Activated CD4-positive, alpha-beta T cell treated with anti-CD3 and anti-CD28 coated beads for 1 hour (primary cell): ENCODE data around the gene LRBA.

Experiments used
- DNase-seq: peaks from one replicate; pipeline ENCODE4 v3.0.0-alpha.2; 2020

LRBA gene

DNA sequence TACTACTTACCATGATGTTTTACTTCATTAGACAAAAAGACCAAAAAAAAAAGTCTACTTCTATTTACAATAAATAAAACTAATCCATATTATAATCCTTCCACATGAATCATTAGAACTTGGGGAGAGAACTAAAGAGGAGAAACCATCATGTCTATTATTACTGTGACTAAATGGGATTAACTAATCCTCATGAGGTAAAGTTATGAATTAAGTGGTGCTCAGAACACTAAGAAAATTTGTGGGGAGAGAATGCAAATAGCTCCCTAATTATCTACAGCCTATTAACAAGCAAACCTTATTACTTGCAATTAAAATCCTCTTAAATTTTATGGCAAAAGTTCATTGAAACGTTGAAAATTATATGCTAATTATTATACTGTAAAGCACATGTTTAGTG is 364.3 kb downstream of the LRBA start:
- DNase-seq, result no peak

GRCh38 chr4:150648123-150648522 is 367.0 kb downstream of the LRBA start:
- DNase-seq, result no peak

GRCh38 chr4:150647008-150647407 is 368.1 kb downstream of the LRBA start:
- no peak for DNase-seq

GRCh38 chr4:150641612-150642011 is 373.5 kb downstream of the LRBA start:
- no peak for DNase-seq

- no peak for DNase-seq
Measured at GRCh38 chr4:150632639-150633038, 382.4 kb downstream of the LRBA start.

- no peak for DNase-seq
Measured at GRCh38 chr4:150628073-150628472, 387.0 kb downstream of the LRBA start.

DNA sequence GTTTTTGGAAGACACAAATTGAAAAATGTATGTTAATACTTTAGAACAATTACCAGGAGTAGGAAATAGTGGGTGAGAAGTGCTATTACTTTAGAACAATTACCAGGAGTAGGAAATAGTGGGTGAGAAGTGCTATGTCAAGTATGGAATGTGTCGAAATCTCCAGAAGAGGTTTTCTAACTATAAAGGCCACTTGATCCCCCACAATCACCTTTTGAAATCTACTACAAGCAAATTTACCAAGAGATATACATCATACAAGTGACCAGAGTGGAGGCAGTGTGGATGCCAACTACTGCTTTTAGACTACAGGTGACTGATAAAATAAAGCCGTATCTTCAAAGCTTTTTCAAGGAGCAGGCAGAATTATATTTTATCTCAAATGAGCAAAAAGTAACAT is 390.1 kb downstream of the LRBA start:
- no peak for DNase-seq

DNA sequence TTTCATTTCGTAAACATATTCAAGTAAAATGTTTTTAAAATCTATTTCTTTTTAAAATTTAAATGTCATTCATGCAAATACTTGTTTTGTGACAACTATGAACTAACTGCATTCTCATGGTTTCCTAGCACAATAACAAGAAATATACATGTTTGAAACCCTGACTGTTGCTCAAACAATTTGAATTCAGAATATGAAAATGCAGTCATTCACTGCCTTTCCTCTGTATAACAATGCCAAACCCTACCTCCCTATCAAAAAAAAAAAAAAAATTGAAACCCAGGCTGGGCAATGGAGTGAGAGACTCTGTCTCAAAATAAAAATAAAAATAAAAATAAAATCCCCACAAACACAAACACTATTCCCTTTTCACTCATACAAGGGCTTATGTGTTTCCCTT is 391.0 kb downstream of the LRBA start:
- no peak for DNase-seq

DNA sequence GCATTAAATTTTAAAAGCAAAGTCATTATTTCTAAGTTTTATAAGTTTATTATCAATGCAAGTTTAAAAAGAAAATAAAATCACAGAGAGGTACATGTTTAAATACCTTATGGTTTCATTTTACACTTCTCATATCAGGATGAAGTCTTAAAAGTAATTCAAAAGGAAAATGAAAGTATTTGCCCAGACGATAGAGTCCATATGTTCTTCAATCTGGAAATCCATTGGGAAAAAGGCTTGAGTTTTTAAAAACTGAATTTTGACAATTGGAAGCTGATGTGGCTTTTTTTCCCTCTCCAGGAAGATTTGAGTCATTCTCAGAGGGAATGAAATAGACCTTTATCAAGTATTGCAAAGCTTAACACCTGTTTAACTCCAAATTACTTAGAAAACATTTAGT is 396.0 kb downstream of the LRBA start:
- DNase-seq, result no peak

GRCh38 chr4:150609131-150609530 is 406.0 kb downstream of the LRBA start:
- DNase-seq, result no peak

DNA sequence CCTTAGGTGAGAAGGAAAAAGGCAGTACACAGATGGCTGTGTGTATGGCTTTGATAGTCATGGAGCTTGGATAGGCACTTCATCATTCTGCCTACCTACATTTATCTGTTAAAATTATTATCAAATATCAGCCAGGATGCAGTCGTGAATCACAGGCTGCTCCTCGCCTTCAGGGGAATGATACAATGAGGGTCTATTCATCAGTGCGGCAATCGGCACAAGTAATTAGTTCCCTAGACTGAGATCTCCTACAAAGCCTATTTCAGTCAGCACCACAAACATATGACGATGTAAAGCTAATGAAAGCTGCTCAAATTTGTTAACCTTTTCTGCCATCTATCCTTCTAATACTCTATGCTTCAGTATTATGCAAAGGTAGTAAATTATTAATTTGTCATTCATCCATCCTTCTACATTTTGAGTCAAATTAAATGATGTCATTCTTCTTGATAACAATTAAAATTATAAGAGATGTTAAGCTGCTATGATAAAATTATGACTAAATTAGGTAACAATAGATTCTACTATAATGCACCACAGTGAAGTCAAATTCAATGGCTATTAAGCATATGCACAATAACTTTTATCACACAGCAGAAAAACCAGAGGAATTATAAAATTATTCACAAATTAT is 414.2 kb downstream of the LRBA start:
- DNase-seq, result no peak

GRCh38 chr4:150599547-150599946 is 415.5 kb downstream of the LRBA start:
- DNase-seq, result no peak

DNA sequence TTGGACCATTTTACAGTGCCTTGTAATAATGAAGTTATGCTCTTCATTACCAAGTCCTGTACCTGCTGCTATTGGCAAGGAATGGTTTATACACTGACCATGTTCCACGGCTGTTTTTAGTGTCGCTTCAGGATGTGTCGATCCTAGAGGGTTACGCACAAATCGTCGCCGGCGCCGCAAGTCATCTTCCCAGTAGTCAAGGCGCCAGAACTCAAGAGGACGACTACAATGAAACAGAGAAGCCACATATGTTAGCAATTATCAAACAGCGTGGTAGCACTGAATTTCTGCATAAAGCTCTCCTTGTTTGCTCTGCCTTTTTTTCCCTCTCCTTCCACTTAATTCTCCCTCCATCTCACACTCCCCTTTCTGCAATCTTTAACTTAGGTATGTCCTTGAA is 416.2 kb downstream of the LRBA start:
- no peak for DNase-seq

DNA sequence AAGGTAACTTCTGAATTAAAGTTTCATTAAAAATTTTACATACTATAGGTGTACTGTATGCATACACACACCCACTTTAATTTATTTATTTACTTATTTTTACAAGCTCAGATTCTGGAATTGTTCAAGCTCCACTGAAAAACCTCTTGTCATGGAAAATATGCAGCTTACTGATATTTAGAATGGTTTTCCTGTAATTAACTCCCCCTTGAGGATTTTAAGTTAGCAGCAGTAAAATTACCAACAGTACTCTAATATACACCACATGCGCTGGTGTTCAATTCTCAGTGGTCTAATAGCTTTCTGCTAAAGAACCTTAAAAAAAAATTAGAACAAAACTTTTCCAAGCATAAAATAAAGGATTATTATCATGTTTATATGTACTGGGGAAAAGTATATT is 421.1 kb downstream of the LRBA start:
- no peak for DNase-seq

DNA sequence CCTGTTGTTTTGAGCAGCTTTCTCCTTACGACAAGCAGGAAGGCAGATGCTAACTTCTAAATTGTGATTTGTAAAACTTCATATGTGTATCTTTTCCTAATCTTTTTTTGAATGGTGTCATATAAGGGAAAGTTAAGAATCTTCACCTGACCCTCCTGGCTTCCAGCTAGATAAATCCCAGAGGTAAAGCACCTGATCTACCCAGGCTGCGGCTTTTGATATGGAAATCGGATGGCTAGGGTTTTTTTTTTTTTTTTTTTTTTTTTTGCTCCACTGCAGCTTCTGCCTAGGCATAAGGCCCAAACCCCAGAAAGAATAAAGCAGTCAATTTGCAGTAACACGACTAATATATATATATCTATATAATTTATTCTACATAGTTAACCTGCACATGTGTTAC is 423.2 kb downstream of the LRBA start:
- no peak for DNase-seq

GRCh38 chr4:150591406-150591805 is 423.7 kb downstream of the LRBA start:
- DNase-seq, result no peak

GRCh38 chr4:150590631-150591030 is 424.5 kb downstream of the LRBA start:
- DNase-seq, result no peak

- no peak for DNase-seq
Measured at GRCh38 chr4:150589157-150589556, 425.9 kb downstream of the LRBA start.

DNA sequence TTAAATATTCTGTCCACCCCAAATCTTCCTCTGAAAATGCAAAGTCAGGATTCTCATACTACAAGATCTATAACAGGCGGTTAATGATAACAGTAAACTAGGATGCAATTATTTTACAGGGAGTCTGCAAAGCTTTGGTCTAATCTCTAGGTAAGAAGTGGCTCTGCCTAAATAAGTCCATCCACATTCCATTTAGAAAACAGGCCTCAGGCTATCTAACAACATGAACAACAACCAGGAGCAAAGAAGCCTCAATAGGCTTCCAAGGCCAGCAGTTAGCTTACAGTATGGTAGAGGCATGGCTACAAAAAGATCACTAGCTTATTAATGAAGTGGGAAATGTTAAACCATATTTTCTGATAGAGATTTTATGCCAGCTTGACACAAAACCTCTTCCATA is 426.8 kb downstream of the LRBA start:
- no peak for DNase-seq

GRCh38 chr4:150586162-150586810 is 428.8 kb downstream of the LRBA start:
- no peak for DNase-seq

GRCh38 chr4:150585611-150586010 is 429.5 kb downstream of the LRBA start:
- DNase-seq, result no peak

DNA sequence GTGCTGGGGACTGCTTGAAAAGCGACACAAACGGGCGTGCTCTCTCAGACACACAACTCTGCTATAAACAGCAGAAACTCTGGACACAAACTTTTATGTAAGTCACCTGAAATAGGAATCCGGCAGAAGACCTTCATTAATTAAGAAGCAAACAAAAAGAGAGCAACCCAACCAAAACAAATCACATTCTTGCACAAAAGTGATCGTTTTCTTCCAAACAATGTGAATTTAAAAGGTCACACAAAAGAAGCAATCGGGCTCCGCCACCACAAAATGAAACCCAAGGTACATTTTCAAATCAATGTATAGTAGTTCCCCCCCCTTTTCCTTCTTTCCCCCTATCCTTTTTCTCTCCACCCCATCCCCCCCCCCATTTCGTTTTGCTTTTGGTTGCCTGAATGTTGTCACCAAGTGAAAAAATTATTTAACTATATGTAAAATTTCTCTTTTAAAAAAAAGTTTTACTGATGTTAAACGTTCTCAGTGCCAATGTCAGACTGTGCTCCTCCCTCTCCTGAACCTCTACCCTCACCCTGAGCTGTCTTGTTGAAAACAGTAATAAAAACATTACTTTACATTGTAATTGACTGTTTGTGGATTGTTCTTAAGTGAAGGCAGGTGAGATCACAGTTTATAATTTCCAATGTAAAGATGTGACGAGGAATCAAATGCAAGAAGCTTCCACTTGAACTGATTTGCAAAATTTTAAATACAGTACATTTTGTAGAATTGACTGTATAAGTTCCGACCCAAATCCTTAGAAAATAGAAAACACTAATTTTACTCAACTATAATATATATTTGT is 430.8 kb downstream of the LRBA start:
- no peak for DNase-seq

- DNase-seq, result no peak
Measured at GRCh38 chr4:150583287-150584110, 431.6 kb downstream of the LRBA start.
